ENCODE data around the gene RMDN2.

GRCh38 chr2:37895140-37895539, 29.9 kb upstream of the RMDN2 start:
- no peak for TF ChIP-seq CTCF (conservative IDR thresholded peaks at IDR 0.05)
- no peak for TF ChIP-seq EZH2 (IDR thresholded peaks at IDR 0.05; ENCODE audit: low read depth)
